Neutrophil (primary cell): ENCODE data around the gene CHAC2.
"Not testable (repeated sequence)": the region's sequence is repeated elsewhere in the genome, so short reads cannot be mapped to it uniquely, and the experiment has no call there.

Experiments
- H3K27ac ChIP-seq: fragments of 200-600 bp; sonication (generic); 2 replicates; pipeline ENCODE4 v1.5.1; 2016; ENCODE audit warnings: mild to moderate bottlenecking, moderate library complexity
- H3K27me3 ChIP-seq: fragments of 200-600 bp; sonication (generic); 2 replicates; pipeline ENCODE4 v1.6.0; 2016; ENCODE audit warnings: mild to moderate bottlenecking
- H3K36me3 ChIP-seq: fragments of 200-600 bp; sonication (generic); 2 replicates; pipeline ENCODE4 v1.5.1; 2017
- H3K4me1 ChIP-seq, 2 experiments: fragments of 200-600 bp in 1 of 2; sonication (generic) in 1 of 2; 1 replicate in 1 of 2; 2 replicates in 1 of 2; pipeline versions ENCODE4 v1.5.1 to v1.6.1; 2013 to 2016; ENCODE audit warnings: low read depth in 1 of 2, low read length in 1 of 2, mild to moderate bottlenecking in 1 of 2, moderate library complexity in 1 of 2; ENCODE audit not compliant: control insufficient read depth in 1 of 2, insufficient read depth in 1 of 2
- H3K4me3 ChIP-seq, 2 experiments: fragments of 200-600 bp in 1 of 2; sonication (generic) in 1 of 2; 1 replicate in 1 of 2; 2 replicates in 1 of 2; pipeline ENCODE4 v1.5.1; 2013 to 2016; ENCODE audit warnings: low read depth in 1 of 2, low read length in 1 of 2, mild to moderate bottlenecking in 1 of 2, moderate library complexity in 1 of 2
- H3K9me3 ChIP-seq: fragments of 200-600 bp; sonication (generic); 2 replicates; pipeline ENCODE4 v1.5.1; 2016
- TF ChIP-seq, protein P1 (sequence below): fragments of 200-600 bp; sonication (generic); IDR thresholded peaks from 2 replicates; pipeline ENCODE4 v1.5.1; 2016; ENCODE audit warnings: antibody characterized with exemption

The CHAC2 gene

GRCh38 chr2:53751728-53752127 lies 15.9 kb upstream of the CHAC2 start:
- no peaks in the 10 kb centered on the region for H3K4me1 ChIP-seq
- peaks cover 19% of the 10 kb centered on the region for H3K36me3 ChIP-seq
- no peaks in the 10 kb centered on the region for H3K9me3 ChIP-seq
- TF ChIP-seq, protein P1, sequence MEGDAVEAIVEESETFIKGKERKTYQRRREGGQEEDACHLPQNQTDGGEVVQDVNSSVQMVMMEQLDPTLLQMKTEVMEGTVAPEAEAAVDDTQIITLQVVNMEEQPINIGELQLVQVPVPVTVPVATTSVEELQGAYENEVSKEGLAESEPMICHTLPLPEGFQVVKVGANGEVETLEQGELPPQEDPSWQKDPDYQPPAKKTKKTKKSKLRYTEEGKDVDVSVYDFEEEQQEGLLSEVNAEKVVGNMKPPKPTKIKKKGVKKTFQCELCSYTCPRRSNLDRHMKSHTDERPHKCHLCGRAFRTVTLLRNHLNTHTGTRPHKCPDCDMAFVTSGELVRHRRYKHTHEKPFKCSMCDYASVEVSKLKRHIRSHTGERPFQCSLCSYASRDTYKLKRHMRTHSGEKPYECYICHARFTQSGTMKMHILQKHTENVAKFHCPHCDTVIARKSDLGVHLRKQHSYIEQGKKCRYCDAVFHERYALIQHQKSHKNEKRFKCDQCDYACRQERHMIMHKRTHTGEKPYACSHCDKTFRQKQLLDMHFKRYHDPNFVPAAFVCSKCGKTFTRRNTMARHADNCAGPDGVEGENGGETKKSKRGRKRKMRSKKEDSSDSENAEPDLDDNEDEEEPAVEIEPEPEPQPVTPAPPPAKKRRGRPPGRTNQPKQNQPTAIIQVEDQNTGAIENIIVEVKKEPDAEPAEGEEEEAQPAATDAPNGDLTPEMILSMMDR: no peak
- no peak overlapping the region for H3K4me3 ChIP-seq
- no peaks in the 10 kb centered on the region for H3K27me3 ChIP-seq
- H3K27ac ChIP-seq: no peak overlapping the region

GRCh38 chr2:53752385-53752784 lies 15.2 kb upstream of the CHAC2 start:
- Histone ChIP-seq H3K4me1 (no peaks in the 10 kb centered on the region), H3K4me3 (no peak overlapping the region), H3K27ac (no peak overlapping the region), H3K9me3 (no peaks in the 10 kb centered on the region), H3K27me3 (no peaks in the 10 kb centered on the region), H3K36me3 (peaks cover 19% of the 10 kb centered on the region)
- TF ChIP-seq, protein P1: no peak

DNA sequence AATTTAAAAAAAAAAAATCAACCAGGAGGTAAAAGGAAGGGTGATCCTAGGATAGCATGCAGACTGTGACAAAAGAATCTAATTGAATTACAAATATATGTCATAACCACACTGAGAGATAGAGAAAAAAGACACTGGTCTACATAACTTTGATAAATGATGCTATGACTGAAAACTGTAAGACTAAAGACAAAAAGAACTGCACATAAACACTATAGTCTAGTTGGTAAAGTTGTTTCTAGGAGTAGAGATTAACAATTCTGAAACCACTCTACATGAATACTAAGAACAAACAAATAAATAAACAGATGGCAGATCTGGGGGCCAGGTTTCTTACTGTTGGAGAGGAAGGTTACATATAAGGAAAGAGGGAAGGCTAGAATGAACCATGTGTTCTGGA lies 14.6 kb upstream of the CHAC2 start:
- no peaks in the 10 kb centered on the region for H3K4me1 ChIP-seq
- H3K4me3 ChIP-seq: no peak overlapping the region
- TF ChIP-seq, protein P1: no peak
- H3K9me3 ChIP-seq: no peaks in the 10 kb centered on the region
- peaks cover 16% of the 10 kb centered on the region for H3K36me3 ChIP-seq
- no peaks in the 10 kb centered on the region for H3K27me3 ChIP-seq
- H3K27ac ChIP-seq: no peak overlapping the region

GRCh38 chr2:53755121-53755520 lies 12.5 kb upstream of the CHAC2 start:
- Histone ChIP-seq H3K9me3 (no peaks in the 10 kb centered on the region), H3K36me3 (peaks cover 16% of the 10 kb centered on the region), H3K4me3 (no peak overlapping the region), H3K4me1 (no peaks in the 10 kb centered on the region), H3K27ac (no peak overlapping the region), H3K27me3 (no peaks in the 10 kb centered on the region)
- TF ChIP-seq, protein P1: no peak

GRCh38 chr2:53756644-53757043 lies 11.0 kb upstream of the CHAC2 start:
- no peaks in the 10 kb centered on the region for H3K4me1 ChIP-seq
- H3K4me3 ChIP-seq: no peak overlapping the region
- TF ChIP-seq, protein P1: no peak
- no peaks in the 10 kb centered on the region for H3K27me3 ChIP-seq
- H3K27ac ChIP-seq: no peak overlapping the region
- no peaks in the 10 kb centered on the region for H3K9me3 ChIP-seq
- peaks cover 22% of the 10 kb centered on the region for H3K36me3 ChIP-seq

- not testable (repeated sequence) for H3K27me3 ChIP-seq, H3K4me3 ChIP-seq, H3K9me3 ChIP-seq, H3K4me1 ChIP-seq, H3K27ac ChIP-seq
- H3K36me3 ChIP-seq: peaks cover 27% of the 10 kb centered on the region
Observed at GRCh38 chr2:53757206-53757605, 10.4 kb upstream of the CHAC2 start.
